Activated CD8-positive, alpha-beta memory T cell treated with anti-CD3 and anti-CD28 coated beads, Interleukin-2, amount 50 U/mL, for 1 hour (primary cell): ENCODE results near the gene ILF3.
"Not testable (repeated sequence)": the region's sequence is repeated elsewhere in the genome, so short reads cannot be mapped to it uniquely, and the experiment has no call there.

Experiments
- DNase-seq: peaks from one replicate; pipeline ENCODE4 v3.0.0-alpha.2; 2020; ENCODE audit errors: extremely low read depth

ILF3 gene

GRCh38 chr19:10675214-10675613, 21.1 kb downstream of the ILF3 start:
- DNase-seq, result not testable (repeated sequence)

DNA sequence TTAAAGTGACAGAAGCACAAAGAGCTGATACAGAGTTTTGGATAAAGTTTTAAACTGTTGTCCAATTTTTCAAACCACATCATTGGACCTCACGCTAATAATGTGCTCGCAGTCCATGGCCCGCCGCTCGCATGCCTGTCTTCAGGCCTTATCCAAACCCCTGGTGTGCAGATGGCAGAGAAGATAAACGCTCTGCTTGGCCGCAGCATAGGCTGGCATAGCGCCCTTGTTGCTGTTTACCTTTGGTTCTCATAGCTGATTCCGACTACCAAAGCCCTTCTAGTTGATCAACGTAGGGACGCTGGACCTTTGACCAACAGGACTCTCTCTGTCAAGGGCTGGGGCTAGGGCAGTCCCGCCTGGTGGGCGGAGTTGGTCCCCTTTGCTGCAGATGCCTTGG, 23.6 kb downstream of the ILF3 start:
- no peak for DNase-seq

DNA sequence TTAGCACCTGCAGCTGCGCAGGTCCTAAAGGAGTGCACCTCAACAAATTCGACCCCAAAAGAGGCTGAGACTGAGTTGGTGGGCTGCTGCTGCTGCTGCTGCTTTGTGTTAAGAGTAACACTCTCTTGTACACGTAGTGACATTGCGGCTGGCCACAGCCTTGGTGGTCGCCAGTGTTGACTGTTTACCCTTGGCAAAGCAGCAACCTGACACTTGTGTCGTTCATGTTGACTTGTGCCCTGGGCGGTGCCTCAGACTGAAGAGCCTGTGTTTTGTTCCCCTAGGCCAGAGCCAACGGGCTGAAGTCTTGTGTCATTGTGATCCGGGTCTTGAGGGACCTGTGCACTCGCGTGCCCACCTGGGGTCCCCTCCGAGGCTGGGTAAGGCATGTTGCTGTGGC, 24.7 kb downstream of the ILF3 start:
- DNase-seq, result no peak

- no peak for DNase-seq
These were observed 25.6 kb downstream of the ILF3 start for GRCh38 chr19:10679743-10680142.

DNA sequence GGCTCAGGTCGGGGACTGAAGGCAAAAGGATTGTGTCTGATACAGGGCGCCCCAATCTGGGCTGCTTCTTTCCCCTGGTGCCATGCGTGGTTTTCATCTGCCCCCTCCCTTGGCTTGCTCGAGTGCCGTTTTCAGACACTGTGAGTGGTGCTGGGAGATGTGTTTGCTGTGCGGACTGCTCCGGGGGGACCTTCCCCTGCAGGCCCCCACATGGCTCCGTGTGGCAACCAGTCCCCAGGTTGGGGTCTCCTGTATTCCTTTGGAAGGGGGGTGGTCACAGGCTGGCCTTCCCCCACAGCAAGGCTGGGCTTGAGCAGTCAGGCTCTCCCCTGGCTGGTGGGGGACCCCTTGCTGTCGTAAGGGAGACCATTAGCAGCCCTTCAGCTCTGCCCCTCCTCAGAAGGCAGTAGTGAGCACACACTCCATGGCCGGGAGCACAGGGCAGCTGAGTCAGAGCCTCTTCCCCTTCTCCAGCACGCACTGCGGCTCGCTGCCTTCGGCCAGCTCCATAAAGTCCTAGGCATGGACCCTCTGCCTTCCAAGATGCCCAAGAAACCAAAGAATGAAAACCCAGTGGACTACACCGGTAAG, 26.5 kb downstream of the ILF3 start:
- DNase-seq, result no peak

DNA sequence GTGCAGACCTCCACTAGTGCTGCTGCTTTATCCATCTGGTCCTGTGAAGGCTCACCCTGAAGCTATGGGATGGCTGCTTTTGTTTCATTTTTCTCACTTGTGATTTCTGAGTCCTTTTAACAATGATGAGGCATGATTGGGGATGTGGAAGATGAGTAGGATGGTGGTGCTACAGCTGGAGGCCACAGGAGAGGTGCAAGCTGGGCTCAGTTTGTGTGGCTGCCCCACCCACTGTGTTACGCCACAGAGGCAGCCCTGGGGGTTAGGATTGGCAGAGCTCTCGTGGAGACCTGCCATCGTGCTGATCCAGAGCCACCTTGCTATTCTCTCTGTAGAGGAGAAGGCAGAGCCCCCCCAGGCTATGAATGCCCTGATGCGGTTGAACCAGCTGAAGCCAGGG, 27.5 kb downstream of the ILF3 start:
- DNase-seq, result no peak

DNA sequence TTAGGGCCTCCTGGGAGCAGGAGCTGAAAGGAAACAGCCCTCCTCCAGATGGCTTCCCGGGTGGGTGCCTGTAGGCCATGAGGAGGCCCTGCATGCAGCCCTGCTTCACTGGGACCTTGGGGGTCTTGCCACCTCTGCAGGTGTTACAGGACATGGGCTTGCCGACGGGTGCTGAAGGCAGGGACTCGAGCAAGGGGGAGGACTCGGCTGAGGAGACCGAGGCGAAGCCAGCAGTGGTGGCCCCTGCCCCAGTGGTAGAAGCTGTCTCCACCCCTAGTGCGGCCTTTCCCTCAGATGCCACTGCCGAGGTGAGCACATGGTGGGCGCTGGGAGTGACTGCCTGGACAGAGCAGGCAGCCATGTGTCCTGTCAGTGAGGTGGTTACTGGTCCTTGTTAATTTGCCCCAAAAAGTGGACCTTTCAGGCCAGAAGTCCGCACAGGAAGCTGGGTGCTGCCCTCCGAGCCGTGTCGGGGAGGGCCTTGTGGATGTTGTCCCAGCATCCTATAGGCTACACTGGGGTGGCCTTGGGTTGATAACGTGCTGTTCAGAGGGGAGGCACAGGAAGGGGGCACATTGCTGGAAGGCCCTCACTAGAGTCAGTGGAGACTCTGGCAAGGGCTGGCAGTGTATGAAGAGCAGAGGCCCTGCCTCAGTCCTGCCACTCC, 28.4 kb downstream of the ILF3 start:
- DNase-seq, result no peak

DNA sequence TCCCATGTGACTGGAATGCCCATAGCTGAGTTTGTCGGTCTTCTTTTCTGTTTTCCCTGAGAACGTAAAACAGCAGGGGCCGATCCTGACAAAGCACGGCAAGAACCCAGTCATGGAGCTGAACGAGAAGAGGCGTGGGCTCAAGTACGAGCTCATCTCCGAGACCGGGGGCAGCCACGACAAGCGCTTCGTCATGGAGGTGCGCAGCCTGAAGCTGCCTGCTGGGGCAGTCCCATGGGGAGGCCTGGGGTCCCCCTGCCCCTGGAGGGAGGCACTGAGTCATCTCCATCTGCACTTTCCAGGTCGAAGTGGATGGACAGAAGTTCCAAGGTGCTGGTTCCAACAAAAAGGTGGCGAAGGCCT, 28.9 kb downstream of the ILF3 start:
- no peak for DNase-seq

- DNase-seq, result no peak
These were observed 29.4 kb downstream of the ILF3 start for GRCh38 chr19:10683582-10683981.

GRCh38 chr19:10685210-10685609, 31.1 kb downstream of the ILF3 start:
- DNase-seq, result no peak

DNA sequence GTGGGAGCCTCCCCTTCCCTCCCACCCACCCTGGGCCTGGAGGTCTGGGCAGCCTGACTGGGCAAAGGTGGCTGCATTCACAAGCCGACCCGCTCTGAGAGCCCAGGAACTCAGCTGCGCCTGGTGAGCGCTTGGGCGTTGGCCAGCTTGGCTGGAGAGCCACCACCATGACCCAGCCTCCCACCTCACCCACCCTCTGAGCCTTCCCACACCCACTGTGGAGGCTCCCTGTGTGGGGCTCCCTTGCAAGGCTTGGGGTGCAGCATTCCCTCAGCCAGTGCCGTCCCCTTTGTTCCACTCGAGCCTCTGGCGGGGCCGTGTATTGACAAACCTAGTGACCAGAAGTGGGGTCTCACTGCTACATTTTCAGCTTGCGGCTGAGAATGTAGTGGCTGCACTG, 32.0 kb downstream of the ILF3 start:
- DNase-seq, result no peak

DNA sequence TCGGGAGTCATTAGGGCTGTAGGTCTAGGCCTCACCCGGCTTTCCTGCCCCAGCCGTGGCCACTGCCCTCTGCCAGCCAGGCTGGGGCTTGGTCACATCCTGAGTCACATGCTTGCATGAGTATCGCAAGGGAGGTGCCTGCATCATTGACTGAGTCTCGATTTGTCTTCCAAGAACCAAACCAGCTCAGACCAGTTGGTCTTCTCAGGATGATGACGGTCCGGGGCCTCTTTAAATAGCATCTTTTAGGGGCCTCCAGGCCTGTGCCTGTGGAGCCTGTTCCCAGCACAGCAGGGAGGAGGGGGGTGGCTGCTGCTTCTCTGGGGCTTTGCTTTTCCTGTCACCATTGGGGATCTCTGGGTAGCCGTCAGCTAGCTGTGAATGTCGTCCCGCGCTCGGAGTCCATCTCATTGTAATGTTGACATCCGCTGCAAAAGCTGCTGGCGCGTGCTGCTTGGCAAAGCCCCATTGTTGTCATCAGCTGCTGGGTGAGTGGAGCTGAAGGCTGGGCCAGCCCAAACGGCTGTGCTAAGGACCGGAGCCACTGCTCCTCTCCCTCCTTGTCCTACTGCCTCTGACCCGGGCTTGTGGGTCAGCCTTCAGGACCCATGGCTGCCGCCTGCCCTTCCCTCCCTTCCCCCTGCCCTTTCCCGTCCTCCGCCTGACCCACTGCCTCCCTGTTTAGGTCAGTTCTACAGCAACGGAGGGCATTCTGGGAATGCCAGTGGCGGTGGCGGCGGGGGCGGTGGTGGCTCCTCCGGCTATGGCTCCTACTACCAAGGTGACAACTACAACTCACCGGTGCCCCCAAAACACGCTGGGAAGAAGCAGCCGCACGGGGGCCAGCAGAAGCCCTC, 32.7 kb downstream of the ILF3 start:
- no peak for DNase-seq

- DNase-seq, result no peak
These were observed 33.6 kb downstream of the ILF3 start for GRCh38 chr19:10687518-10688288.

DNA sequence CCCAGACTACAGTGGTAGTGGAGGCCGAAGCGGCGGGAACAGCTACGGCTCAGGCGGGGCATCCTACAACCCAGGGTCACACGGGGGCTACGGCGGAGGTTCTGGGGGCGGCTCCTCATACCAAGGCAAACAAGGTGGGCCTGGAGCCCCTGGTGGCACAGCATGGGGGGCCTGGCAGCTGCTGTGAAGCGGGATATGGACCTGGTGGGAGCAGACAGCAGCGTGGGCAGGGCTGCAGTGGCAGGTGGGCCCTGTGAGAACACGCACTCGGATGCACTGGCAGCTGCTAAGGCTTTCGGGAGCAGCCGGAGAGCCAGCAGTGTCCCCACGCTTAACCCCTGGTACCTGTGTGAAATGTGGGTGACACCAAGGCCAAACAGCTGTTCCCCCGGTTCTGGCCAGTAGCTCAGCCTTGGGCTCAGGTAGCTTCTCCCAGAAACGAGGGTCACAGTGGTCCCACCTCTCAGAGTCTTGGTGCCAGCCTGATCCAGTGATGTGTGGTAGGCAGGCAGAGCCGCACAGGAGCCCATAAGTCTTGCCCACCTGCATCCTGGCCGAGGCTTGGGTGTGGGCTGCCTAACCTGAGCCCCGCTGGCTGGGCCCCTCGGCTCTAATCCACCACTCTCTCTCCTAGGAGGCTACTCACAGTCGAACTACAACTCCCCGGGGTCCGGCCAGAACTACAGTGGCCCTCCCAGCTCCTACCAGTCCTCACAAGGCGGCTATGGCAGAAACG, 34.6 kb downstream of the ILF3 start:
- DNase-seq, result no peak

DNA sequence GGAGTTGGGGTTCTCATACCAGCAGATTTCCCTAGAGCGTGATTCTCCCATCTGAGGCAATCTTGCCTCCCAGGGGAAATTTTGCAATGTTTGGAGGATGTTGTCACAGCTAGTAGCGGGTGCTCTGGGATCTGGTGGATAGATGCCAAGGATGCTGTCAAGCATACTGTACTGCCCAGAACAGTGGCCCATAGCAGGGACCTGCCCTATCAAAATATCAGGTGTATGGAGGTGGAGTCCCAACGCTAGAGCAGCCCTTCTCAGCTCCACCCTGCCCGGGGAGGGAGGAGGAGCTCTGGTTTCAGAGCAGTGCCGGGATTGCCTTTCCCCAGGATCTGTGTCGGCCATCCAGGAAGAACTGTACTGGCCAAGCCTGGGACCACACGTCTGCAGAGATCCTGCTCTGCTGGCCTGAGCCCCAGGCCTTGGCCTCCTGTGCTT, 36.2 kb downstream of the ILF3 start:
- no peak for DNase-seq

- no peak for DNase-seq
These were observed 37.2 kb downstream of the ILF3 start for GRCh38 chr19:10691178-10691881.

DNA sequence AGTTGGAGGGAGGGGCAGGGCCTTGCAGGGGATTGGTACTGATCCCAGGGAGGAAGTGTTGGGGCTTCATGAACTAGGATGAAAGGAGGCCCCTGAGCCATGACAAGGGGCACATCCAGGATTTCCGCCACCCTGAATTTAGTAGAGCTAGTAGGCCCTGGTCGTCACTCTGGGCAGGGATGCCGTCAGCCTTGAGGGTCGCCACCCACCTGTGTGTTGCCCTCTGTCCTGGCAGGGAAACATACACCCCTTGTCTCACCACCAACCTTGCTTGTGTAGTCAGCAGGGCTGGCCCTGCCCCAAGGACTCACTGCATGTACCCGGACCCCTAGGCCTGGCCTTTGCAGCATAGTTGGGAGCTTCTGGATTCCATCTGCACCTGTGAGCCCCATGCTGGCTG, 37.7 kb downstream of the ILF3 start:
- no peak for DNase-seq

DNA sequence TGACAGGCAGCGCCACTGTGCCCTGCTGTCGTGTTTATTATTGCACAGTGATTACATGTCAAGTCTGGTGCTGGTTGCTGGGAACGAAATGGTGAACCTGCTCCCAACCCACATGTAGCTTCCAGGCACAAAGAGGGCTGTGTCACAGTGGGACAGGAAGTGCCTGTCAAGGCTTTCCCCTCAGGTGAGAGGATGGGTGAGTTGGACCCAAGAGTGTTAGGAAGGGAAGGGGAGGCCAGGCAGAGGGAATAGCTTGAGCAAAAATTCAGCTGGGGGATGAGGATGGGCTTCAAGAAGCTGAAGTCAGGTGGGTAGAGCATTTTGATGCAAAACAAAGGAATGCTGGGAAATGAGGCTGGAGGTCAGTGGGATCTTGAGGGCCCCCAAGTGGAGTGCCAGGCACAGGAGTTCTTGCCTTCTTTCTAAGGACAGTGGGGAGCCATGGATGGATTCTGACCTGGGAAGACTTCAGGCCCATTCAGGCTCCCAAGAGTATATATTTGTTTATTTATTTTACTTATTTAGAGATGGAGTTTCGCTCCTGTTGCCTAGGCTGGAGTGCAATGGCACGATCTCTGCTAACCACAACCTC, 38.6 kb downstream of the ILF3 start:
- DNase-seq, result no peak

- no peak for DNase-seq
These were observed 40.7 kb downstream of the ILF3 start for GRCh38 chr19:10694706-10695307.
